H9 (cell line): ENCODE data around the gene APLF. TPM values are rescaled to one million over a fixed set of nuclear protein-coding genes. Genes with fewer than 3 reads are reported as not detected.

Source experiments
- DNase-seq: peaks from one replicate; pipeline ENCODE4 v3.0.0-alpha.2; 2017
- H2AFZ ChIP-seq: one replicate; pipeline ENCODE4 v1.6.1; 2013; ENCODE audit warnings: mild to moderate bottlenecking, low read length, control low read depth, moderate library complexity
- H2AK5ac ChIP-seq: 2 replicates; pipeline ENCODE4 v1.6.1; 2013; ENCODE audit warnings: low read length, control low read depth, mixed read lengths; ENCODE audit not compliant: insufficient read length
- H2BK120ac ChIP-seq: one replicate; pipeline ENCODE4 v1.6.1; 2013; ENCODE audit warnings: low read depth, mild to moderate bottlenecking, low read length, control low read depth, inconsistent platforms; ENCODE audit not compliant: poor library complexity, severe bottlenecking
- H2BK12ac ChIP-seq: 2 replicates; pipeline ENCODE4 v1.6.1; 2013; ENCODE audit warnings: low read length, control low read depth, mixed read lengths, low read depth; ENCODE audit not compliant: insufficient read length
- H2BK15ac ChIP-seq: 2 replicates; pipeline ENCODE4 v1.6.1; 2013; ENCODE audit warnings: low read depth, low read length, control low read depth
- H2BK20ac ChIP-seq: one replicate; pipeline ENCODE4 v1.6.1; 2013; ENCODE audit warnings: low read depth, mild to moderate bottlenecking, low read length, control low read depth, inconsistent platforms; ENCODE audit not compliant: poor library complexity, severe bottlenecking
- H2BK5ac ChIP-seq: 2 replicates; pipeline ENCODE4 v1.6.1; 2013; ENCODE audit warnings: low read length, control low read depth, mixed read lengths; ENCODE audit not compliant: insufficient read length
- H3K14ac ChIP-seq: 2 replicates; pipeline ENCODE4 v1.6.1; 2013; ENCODE audit warnings: low read length, control low read depth; ENCODE audit not compliant: insufficient read depth
- H3K18ac ChIP-seq: 2 replicates; pipeline ENCODE4 v1.6.1; 2013; ENCODE audit warnings: low read depth, mild to moderate bottlenecking, mixed read lengths, low read length, control low read depth; ENCODE audit not compliant: insufficient read length
- H3K23ac ChIP-seq: 2 replicates; pipeline ENCODE4 v1.6.1; 2013; ENCODE audit warnings: low read length, control low read depth, mixed read lengths, low read depth; ENCODE audit not compliant: insufficient read length
- H3K23me2 ChIP-seq: 2 replicates; pipeline ENCODE4 v1.6.1; 2013; ENCODE audit warnings: low read depth, mild to moderate bottlenecking, mixed read lengths, low read length, control low read depth; ENCODE audit not compliant: insufficient read length, poor library complexity, severe bottlenecking
- H3K27ac ChIP-seq: 2 replicates; pipeline ENCODE4 v1.5.1; 2013; ENCODE audit warnings: low read length, control low read depth, mixed read lengths, low read depth; ENCODE audit not compliant: insufficient read length
- H3K27me3 ChIP-seq: 2 replicates; pipeline ENCODE4 v1.6.1; 2013; ENCODE audit warnings: low read length, control low read depth, inconsistent platforms; ENCODE audit not compliant: insufficient read depth
- H3K4ac ChIP-seq: 2 replicates; pipeline ENCODE4 v1.6.1; 2013; ENCODE audit warnings: low read depth, mild to moderate bottlenecking, control low read depth, inconsistent platforms, low read length, moderate library complexity
- H3K4me1 ChIP-seq: 2 replicates; pipeline ENCODE4 v1.6.1; 2013; ENCODE audit warnings: low read length, control low read depth, inconsistent platforms; ENCODE audit not compliant: insufficient read depth
- H3K4me2 ChIP-seq: 2 replicates; pipeline ENCODE4 v1.6.1; 2013; ENCODE audit warnings: low read length, control low read depth, mixed read lengths; ENCODE audit not compliant: insufficient read length, insufficient read depth
- H3K56ac ChIP-seq: 2 replicates; pipeline ENCODE4 v1.6.1; 2013; ENCODE audit warnings: low read depth, mild to moderate bottlenecking, mixed read lengths, low read length, control low read depth; ENCODE audit not compliant: insufficient read length
- H3K79me1 ChIP-seq: 2 replicates; pipeline ENCODE4 v1.6.1; 2013; ENCODE audit warnings: low read depth, mild to moderate bottlenecking, moderate library complexity, low read length, control low read depth, inconsistent platforms; ENCODE audit not compliant: insufficient read depth, poor library complexity, severe bottlenecking
- H3K79me2 ChIP-seq: 2 replicates; pipeline ENCODE4 v1.6.1; 2013; ENCODE audit warnings: low read length, control low read depth, inconsistent platforms; ENCODE audit not compliant: insufficient read depth
- H3K9ac ChIP-seq: 2 replicates; pipeline ENCODE4 v1.6.1; 2013; ENCODE audit warnings: low read length, control low read depth, mixed read lengths; ENCODE audit not compliant: insufficient read length; ENCODE audit errors: extremely low read depth
- H3K9me3 ChIP-seq: one replicate; pipeline ENCODE4 v1.6.1; 2013; ENCODE audit warnings: low read depth, low read length, inconsistent platforms; ENCODE audit not compliant: control insufficient read depth
- H3T11ph ChIP-seq: one replicate; pipeline ENCODE4 v1.6.1; 2013; ENCODE audit warnings: mild to moderate bottlenecking, low read length, control low read depth, inconsistent platforms
- H4K20me1 ChIP-seq: one replicate; pipeline ENCODE4 v1.6.1; 2013; ENCODE audit not compliant: control insufficient read depth, insufficient read length, insufficient read depth
- H4K5ac ChIP-seq: 2 replicates; pipeline ENCODE4 v1.6.1; 2013; ENCODE audit warnings: low read depth, mild to moderate bottlenecking, mixed read lengths, low read length, control low read depth; ENCODE audit not compliant: insufficient read length
- H4K8ac ChIP-seq: replicated peaks from 2 replicates; pipeline ENCODE4 v1.6.1; 2013; ENCODE audit warnings: low read length, control low read depth, mixed read lengths, low read depth; ENCODE audit not compliant: insufficient read length
- H4K91ac ChIP-seq: 2 replicates; pipeline ENCODE4 v1.6.1; 2013; ENCODE audit warnings: low read depth, mild to moderate bottlenecking, moderate library complexity, mixed read lengths, low read length, control low read depth; ENCODE audit not compliant: insufficient read length
- H3K27ac Mint-ChIP-seq, 3 experiments: 2 replicates in 2 of 3; 3 replicates in 1 of 3; pipeline ENCODE4 v1.8.0; 2020 to 2021; ENCODE audit warnings: mixed read lengths in 3 of 3, mild to moderate bottlenecking in 1 of 3, moderate library complexity in 1 of 3
- H3K27me3 Mint-ChIP-seq: 2 replicates; pipeline ENCODE4 v1.8.0; 2021; ENCODE audit warnings: low read depth, mild to moderate bottlenecking, moderate library complexity, mixed read lengths
- H3K36me3 Mint-ChIP-seq, 3 experiments: 2 replicates in 2 of 3; 3 replicates in 1 of 3; pipeline ENCODE4 v1.8.0; 2020 to 2021; ENCODE audit warnings: low read depth in 3 of 3, mixed read lengths in 3 of 3; ENCODE audit not compliant: insufficient read depth in 1 of 3
- H3K4me1 Mint-ChIP-seq, 2 experiments: 2 replicates each; pipeline ENCODE4 v1.8.0; 2020; ENCODE audit warnings: mixed read lengths in 2 of 2
- H3K4me3 Mint-ChIP-seq, 2 experiments: 2 replicates in 1 of 2; 3 replicates in 1 of 2; pipeline ENCODE4 v1.8.0; 2020 to 2021; ENCODE audit warnings: mild to moderate bottlenecking in 2 of 2, mixed read lengths in 2 of 2, moderate library complexity in 1 of 2
- H3K9me3 Mint-ChIP-seq, 2 experiments: 2 replicates in 1 of 2; 3 replicates in 1 of 2; pipeline ENCODE4 v1.8.0; 2020; ENCODE audit warnings: mild to moderate bottlenecking in 2 of 2, mixed read lengths in 2 of 2, moderate library complexity in 1 of 2
- CTCF ChIP-seq: fragments of 200-600 bp; sonication (generic); conservative IDR thresholded peaks from 3 replicates; pipeline ENCODE4 v1.8.0; 2021; ENCODE audit warnings: antibody characterized with exemption, mild to moderate bottlenecking
- WGBS: extraction: QIAGEN DNeasy Blood & Tissue Kit; methylation state at CpG from one replicate; pipeline ENCODE4 v1.1.7; 2013; ENCODE audit warnings: missing lambda C conversion rate, low lambda C conversion rate, mixed read lengths; ENCODE audit not compliant: insufficient read length; ENCODE audit errors: extremely low coverage; 5-methylcytosine and 5-hydroxymethylcytosine counted together
- total RNA-seq: library from RNA; stranded (reverse); gene quantifications from 2 replicates; pipeline ENCODE4 v1.2.1, GENCODE V29; 2021

Gene APLF
- total RNA-seq, 1 experiment from 2014 or later: 3.7 TPM

GRCh38 chr2:68452158-68452900 lies 15.1 kb upstream of the APLF start:
- Histone ChIP-seq H3T11ph (no peak overlapping the region), H3K27me3 (no peaks in the 10 kb centered on the region), H2BK20ac (no peak overlapping the region), H3K9me3 (no peaks in the 10 kb centered on the region), H3K9ac (no peak overlapping the region), H3K23me2 (no peaks in the 10 kb centered on the region), H4K20me1 (no peaks in the 10 kb centered on the region), H2BK120ac (no peak overlapping the region), H2BK15ac (no peak overlapping the region), H2AK5ac (no peak overlapping the region), H3K23ac (no peak overlapping the region), H2BK5ac (no peak overlapping the region), H3K79me2 (no peaks in the 10 kb centered on the region), H3K18ac (no peak overlapping the region), H3K4me2 (no peak overlapping the region), H3K4ac (no peak overlapping the region), H2AFZ (no peak overlapping the region), H3K27ac (no peak overlapping the region), H3K4me1 (no peaks in the 10 kb centered on the region), H4K91ac (no peak overlapping the region), H2BK12ac (no peak overlapping the region), H4K8ac (no peak overlapping the region), H4K5ac (no peak overlapping the region), H3K79me1 (no peaks in the 10 kb centered on the region), H3K14ac (no peak overlapping the region), H3K56ac (no peak overlapping the region)
- Mint-ChIP-seq H3K4me3 (no peak overlapping the region), H3K4me1 (no peaks in the 10 kb centered on the region), H3K27me3 (peaks cover 4% of the 10 kb centered on the region; the same call in 1 of the 2 replicates), H3K9me3 (no peaks in the 10 kb centered on the region), H3K27ac (no peak overlapping the region), H3K36me3 (no peaks in the 10 kb centered on the region)
- no peak for TF ChIP-seq CTCF
- no peak for DNase-seq
- WGBS: no CpG with 5 or more reads among the region's 5 CpGs
